GM19463 (cell line): ENCODE data around the gene MMRN2.

Experiments
- ATAC-seq: cut with Tn5 transposase; IDR thresholded peaks from one replicate; pipeline ENCODE4 v1.9.1; 2021; ENCODE audit warnings: mild to moderate bottlenecking, moderate library complexity; ENCODE audit not compliant: unreplicated experiment

MMRN2 gene

DNA sequence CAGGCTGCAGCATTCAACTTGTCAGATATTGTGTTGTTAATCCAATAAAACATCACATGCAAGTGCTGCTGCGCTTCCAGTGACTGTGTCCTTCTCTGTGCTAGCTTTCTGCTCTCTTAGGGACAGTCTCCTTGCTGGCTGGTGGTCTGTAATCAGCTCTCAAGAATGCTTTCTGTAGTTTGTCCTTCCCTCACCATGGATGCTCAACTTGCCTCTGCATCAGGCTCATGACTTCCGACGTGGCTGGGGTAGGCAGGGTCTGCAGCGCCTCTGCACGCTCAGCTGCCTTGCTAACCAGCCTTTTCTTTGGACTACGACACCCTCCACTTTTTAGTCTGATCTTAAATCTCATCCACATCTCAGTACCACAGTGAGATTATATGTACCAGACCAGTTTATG lies 58.3 kb downstream of the MMRN2 start:
- ATAC-seq, result no peak

DNA sequence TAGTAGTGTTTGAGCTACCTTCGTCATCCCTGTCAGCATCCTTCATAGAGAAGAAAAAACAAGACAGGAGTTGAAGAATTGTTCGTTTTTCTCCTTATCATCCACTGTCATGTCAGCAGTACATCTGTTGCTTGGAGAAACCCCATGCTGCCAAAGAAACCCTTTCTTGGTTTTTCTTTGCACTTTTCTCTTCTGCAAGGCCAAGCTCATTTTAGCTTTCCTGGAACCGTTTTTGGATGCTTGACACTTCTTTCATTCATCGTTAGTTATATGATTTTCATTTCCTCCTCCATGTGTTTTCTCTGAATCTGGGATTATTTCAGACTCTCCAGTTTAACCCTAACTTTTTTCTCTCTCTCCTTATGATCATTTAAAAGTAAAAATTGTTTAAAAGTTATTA lies 58.9 kb downstream of the MMRN2 start:
- ATAC-seq, result no peak

DNA sequence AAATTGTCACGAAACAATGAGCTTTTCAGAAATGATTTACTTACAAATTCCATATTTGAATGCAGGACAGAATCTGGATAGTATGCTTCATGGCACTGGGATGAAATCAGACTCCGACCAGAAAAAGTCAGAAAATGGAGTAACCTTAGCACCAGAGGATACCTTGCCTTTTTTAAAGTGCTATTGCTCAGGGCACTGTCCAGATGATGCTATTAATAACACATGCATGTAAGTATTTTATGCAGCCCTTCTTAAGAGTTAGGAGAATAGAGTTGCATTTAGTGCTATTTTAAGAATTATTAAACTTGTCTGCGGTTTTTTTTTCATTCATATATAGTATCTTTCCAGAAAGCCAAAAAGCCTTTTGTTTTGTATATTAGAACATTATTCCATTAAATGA lies 67.4 kb downstream of the MMRN2 start:
- ATAC-seq, result no peak

- ATAC-seq, result peak; percentile 97
Measured at GRCh38 chr10:86888585-86889381, 68.6 kb downstream of the MMRN2 start.
